ENCODE measurements around the gene MED28. TPM values are rescaled to one million over a fixed set of nuclear protein-coding genes. Genes with fewer than 3 reads are reported as not detected.

Gene MED28
- total RNA-seq, 1 experiment from 2014 or later: 106 TPM

GRCh38 chr4:17667253-17667652, 52.8 kb downstream of the MED28 start:
- ChIA-PET CTCF (interaction anchor here (1.1 kb wide), 1 partner anchor 18 kb away, joined by 3 read pairs; no protein-coding TSS in a partner anchor), POLR2A (no interaction called here)
- Mint-ChIP-seq H3K4me3 (no peak overlapping the region), H3K9me3 (peaks cover 16% of the 10 kb centered on the region), H3K27ac (no peak overlapping the region), H3K27me3 (ENCODE audit: low read depth) (peaks cover 7% of the 10 kb centered on the region), H3K4me1 (peaks cover 5% of the 10 kb centered on the region; the same call in 1 of the 2 replicates), H3K36me3 (peaks cover 5% of the 10 kb centered on the region; the same call in 1 of the 2 replicates)
- TF ChIP-seq ZBTB43 (CRISPR knock-in tag; IDR thresholded peaks at IDR 0.05) (no peak), E2F5 (CRISPR knock-in tag; IDR thresholded peaks at IDR 0.05) (no peak), ZNF671 (CRISPR knock-in tag; IDR thresholded peaks at IDR 0.05) (no peak), ZNF425 (CRISPR knock-in tag; conservative IDR thresholded peaks at IDR 0.05) (no peak), ZNF281 (CRISPR knock-in tag; IDR thresholded peaks at IDR 0.05) (no peak), PRRX2 (CRISPR knock-in tag; IDR thresholded peaks at IDR 0.05) (no peak), SMAD3 (CRISPR knock-in tag; IDR thresholded peaks at IDR 0.05; ENCODE audit: borderline replicate concordance) (no peak), MAX (CRISPR knock-in tag; IDR thresholded peaks at IDR 0.05) (no peak), GABPB1 (CRISPR knock-in tag; IDR thresholded peaks at IDR 0.05) (no peak), CDX4 (CRISPR knock-in tag; IDR thresholded peaks at IDR 0.05; ENCODE audit: borderline replicate concordance) (no peak), FOXJ3 (CRISPR knock-in tag; IDR thresholded peaks at IDR 0.05; ENCODE audit: borderline replicate concordance) (no peak), KAT7 (CRISPR knock-in tag; IDR thresholded peaks at IDR 0.05; ENCODE audit: borderline replicate concordance) (no peak), FOXP1 (CRISPR knock-in tag; IDR thresholded peaks at IDR 0.05; ENCODE audit: borderline replicate concordance) (no peak), JAZF1 (CRISPR knock-in tag; IDR thresholded peaks at IDR 0.05) (no peak), TCF7 (CRISPR knock-in tag; IDR thresholded peaks at IDR 0.05; ENCODE audit: low read depth) (no peak), ZNF512 (CRISPR knock-in tag; IDR thresholded peaks at IDR 0.05; ENCODE audit: borderline replicate concordance) (no peak), ZBTB21 (CRISPR knock-in tag; IDR thresholded peaks at IDR 0.05; ENCODE audit: borderline replicate concordance) (no peak), FOXK1 (CRISPR knock-in tag; IDR thresholded peaks at IDR 0.05) (no peak)
- ATAC-seq (no peak), DNase-seq (ENCODE audit: low spot score) (no peak)
